Measurements from ENCODE around the gene SH3GL1.

Gene SH3GL1

GRCh38 chr19:4396949-4397783 lies 3.2 kb downstream of the SH3GL1 start:
- no peak for DNase-seq

DNA sequence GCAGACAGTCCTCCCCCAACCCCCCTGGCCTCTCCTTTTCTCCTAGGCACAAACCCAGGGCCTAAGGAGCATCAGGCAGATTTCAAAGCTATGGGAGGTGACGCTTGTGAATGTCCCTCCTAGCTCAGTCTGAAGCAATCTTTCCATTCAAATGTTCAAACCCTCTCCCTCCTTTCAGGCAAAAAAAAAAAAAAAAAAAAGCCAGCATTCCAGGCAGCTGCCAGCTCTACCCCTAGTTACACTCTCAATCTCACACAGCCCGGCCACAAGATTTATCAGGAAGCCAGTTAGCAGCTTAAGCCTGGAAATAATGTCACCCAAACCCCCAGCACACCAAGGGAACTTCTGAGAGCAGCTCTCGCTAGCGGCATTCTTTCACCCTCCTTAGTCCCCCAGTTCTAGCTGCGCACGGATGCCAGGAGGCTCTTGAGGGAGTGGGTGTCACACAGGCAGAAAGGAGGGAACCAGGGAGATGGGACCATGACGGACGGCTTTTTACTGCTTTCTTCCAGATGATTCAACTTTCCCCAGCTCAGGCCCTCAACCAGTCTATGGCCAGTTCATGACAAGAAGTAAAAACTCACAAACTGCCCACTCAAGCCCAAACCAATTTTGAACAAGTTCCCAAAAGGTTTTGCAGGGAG lies 6.3 kb downstream of the SH3GL1 start:
- no peak for DNase-seq

- DNase-seq = no peak
These were observed 8.5 kb downstream of the SH3GL1 start for GRCh38 chr19:4391701-4392483.

- no peak for DNase-seq
These were observed 9.0 kb downstream of the SH3GL1 start for GRCh38 chr19:4391306-4391693.

GRCh38 chr19:4390567-4391305 lies 9.6 kb downstream of the SH3GL1 start:
- DNase-seq = peak; percentile 59

DNA sequence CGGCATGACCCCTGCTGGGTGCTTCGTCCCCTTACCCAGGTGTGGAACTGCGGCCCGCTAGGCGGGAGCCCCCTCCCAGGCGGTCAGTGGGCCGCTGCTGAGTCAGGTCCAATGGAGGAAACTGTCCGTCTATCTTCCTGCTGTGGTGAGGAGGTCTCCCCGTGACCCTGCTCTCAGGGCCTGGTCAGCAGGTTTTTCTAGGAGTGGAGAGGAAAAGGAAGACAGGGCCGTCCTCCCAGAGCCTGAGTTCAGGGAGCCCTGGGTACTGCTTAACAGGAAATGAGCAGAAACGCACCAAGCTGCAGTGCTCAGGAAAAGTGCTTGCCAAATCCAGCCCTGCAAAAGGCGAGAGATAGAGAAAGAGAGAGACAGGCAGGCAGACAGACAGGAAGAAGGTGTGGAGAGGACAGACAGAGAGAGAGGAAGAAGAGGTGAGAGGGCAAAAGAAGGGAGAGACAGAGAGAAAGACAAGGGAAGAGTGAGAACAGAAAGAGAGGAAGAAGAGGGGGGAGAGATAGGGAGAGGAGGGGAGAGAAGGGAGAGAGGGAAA lies 10.3 kb downstream of the SH3GL1 start:
- DNase-seq = peak; percentile 67

DNA sequence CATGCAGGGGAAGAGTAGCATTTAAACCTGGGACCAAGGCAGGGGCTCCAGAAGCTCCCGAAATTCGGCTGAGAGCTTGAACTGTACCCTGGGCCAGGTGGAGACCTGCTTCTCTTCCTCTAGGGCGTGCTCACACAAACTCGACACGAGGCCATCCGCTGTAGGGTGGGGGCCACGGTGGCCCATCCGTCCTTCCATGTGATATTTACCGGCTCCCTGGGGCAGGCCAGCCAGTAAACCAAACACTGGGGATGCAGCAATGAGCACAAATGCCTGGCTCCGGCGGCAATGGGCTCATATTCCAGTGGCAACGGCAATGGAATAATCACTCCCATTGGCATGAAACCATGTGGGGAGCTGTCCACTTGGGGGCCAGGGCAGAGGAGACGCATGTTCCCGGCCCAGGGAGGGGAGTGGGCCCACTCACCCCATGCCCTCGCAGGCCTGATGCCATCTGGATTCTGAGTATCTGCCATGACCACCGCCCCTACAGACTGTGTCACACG lies 10.8 kb downstream of the SH3GL1 start:
- no peak for DNase-seq

- no peak for DNase-seq
These were observed 11.3 kb downstream of the SH3GL1 start for GRCh38 chr19:4389064-4389375.

GRCh38 chr19:4388337-4389063 lies 11.8 kb downstream of the SH3GL1 start:
- DNase-seq = no peak

GRCh38 chr19:4386041-4386782 lies 14.1 kb downstream of the SH3GL1 start:
- no peak for DNase-seq

DNA sequence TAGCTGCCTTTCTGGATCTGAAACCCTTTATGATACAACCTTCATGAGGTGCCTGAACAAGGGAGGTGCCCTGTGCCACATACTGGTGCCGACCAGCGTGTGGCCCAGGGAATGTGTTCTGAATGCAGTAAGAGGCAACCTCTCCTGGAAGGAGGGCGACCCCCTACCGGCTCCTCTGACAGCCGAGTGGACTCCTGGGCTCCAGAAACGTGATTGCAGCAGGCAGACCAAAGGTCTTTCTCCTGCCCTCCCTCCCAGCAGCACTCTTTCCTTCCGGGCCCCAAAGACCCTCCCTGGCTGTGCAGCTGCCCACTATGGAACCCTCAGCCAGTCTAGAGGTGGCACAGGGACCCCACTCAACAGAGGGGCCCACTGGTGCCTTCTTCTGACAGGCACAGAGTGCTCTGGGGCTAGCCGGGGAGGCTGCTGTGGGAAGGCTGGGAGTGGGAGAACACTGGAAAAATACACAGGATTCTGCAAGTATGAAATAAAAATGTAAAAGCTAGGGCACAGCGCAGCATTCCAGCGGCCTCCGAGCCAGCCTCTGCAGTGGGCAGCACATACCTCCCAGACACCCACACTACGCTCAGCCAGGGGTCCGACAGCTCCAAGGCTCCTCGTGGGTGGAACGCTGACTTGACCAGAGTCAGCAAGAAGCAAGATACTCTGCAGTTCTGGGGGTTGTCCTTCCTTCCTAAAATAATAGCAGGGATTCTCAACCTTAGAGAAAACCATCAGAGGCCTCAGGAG lies 14.9 kb downstream of the SH3GL1 start:
- DNase-seq = no peak

DNA sequence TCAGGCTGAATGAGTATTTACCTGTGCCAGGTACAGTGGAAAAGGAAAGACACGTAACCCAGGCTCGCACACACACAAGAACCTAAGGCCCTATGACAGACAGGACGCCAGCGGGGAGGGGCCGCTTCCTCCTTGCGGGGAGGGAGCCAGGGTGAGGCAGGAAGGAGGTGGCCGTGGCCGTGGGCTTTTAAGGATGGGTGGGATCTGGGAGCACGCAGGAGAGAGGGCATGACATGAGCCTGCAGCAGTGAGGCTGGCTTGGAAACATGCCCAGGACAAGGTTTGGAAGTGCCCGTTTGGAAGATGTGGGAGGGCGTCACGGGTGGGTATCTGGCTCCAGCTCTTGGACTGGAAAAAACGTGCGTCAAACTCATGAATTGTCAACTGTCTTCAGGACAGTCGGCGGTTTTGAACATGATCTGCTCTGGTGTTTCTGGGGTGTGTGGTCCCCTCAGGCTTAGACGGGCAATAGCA lies 20.1 kb downstream of the SH3GL1 start:
- DNase-seq = no peak

DNA sequence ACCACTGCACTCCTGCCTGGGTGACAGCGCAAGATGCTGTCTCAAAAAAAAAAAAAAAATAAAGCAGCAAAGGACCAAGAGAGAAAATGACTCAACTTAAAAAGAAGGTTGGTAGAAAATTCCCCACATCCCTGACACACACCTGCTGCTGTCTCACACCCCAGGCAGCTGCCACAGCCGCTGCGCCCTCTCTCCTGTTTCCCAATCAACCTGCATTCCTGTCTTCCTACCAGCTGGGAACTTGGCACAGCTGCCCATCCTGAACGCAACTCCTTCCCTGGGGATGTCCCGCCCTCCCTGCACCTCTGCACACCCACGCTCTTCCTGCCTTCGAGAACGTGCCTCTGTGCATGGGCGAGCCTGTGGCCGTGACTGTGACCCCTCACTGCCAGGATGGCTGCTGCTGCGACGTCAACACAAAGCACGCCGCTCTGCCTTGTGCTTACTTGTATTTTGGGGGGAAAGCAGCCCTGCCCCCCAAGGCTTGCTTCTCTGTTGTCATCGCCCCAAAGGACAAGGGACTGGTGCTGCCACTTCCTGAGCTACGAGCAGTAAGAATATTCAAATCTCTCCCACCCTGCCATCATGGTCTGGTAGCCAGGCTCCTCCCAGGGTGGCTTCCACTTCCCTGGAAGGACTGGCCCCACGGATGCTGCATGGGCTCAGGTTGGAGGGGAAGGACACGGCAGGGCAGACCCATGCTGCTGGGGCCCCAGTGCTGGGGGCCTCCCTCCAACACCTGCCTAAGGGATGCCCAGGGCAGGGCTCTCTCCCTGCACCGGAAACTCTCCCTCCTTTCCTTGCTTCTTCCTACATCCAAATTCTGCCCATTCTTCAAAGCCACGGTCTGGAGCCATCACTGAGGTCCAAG lies 20.7 kb downstream of the SH3GL1 start:
- no peak for DNase-seq

DNA sequence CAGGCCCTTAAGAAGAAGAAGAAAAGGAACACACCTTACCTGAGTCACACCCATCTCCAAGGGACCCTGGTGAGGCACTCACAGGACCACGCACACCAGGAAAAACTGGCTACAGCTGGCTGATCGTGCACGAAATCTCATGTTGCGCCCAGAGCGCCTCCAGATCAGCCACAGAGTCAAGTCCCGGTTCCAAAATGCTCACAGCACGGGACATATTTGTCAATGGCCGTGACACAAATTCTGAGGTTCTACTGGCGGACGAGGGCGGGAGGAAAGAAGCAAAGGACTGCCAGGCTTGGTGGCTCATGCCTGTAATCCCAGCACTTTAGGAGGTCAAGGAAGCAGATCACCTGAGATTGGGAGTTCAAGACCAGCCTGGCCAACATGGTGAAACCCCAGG lies 21.5 kb downstream of the SH3GL1 start:
- no peak for DNase-seq

GRCh38 chr19:4376991-4377781 lies 23.2 kb downstream of the SH3GL1 start:
- no peak for DNase-seq

- no peak for DNase-seq
These were observed 23.7 kb downstream of the SH3GL1 start for GRCh38 chr19:4376671-4376990.

- DNase-seq = no peak
These were observed 24.2 kb downstream of the SH3GL1 start for GRCh38 chr19:4376028-4376670.

Data from GF-D8 (cell line).